ENCODE results near the gene IFIT2.

Gene IFIT2

GRCh38 chr10:89294721-89295239 is 7.1 kb upstream of the IFIT2 start:
- TF ChIP-seq CEBPB (IDR thresholded peaks at IDR 0.05) (0 out of 2 replicates have a peak, but pooled peaks have one; percentile 21), TAF1 (IDR thresholded peaks at IDR 0.05; ENCODE audit: low read depth) (no peak), EP300 (IDR thresholded peaks at IDR 0.05; ENCODE audit: borderline replicate concordance) (no peak), TCF12 (IDR thresholded peaks at IDR 0.05; ENCODE audit: low read depth) (no peak), RAD21 (IDR thresholded peaks at IDR 0.05; ENCODE audit: low read depth) (no peak), CREB1 (IDR thresholded peaks at IDR 0.05; ENCODE audit: low read depth) (no peak), YY1 (IDR thresholded peaks at IDR 0.05; ENCODE audit: low read depth) (no peak), MAX (IDR thresholded peaks at IDR 0.05) (no peak), FOXM1 (IDR thresholded peaks at IDR 0.05; ENCODE audit: borderline replicate concordance, low read depth) (no peak)

- TF ChIP-seq YY1 (IDR thresholded peaks at IDR 0.05; ENCODE audit: low read depth): no peak
- TF ChIP-seq TEAD4 (IDR thresholded peaks at IDR 0.05): peak; percentile 64
- TF ChIP-seq CEBPB (IDR thresholded peaks at IDR 0.05): peak; percentile 92
These were observed 6.2 kb upstream of the IFIT2 start for GRCh38 chr10:89295597-89295996.

- no peak for TF ChIP-seq REST (IDR thresholded peaks at IDR 0.05; ENCODE audit: low read depth)
- TF ChIP-seq CEBPB (IDR thresholded peaks at IDR 0.05): peak; percentile 93
- TF ChIP-seq EGR1 (IDR thresholded peaks at IDR 0.05): no peak
These were observed 5.6 kb upstream of the IFIT2 start for GRCh38 chr10:89296220-89296648.

GRCh38 chr10:89297356-89297755 is 4.5 kb upstream of the IFIT2 start:
- TF ChIP-seq ZBTB7A (IDR thresholded peaks at IDR 0.05; ENCODE audit: low read depth) (no peak), TAF1 (IDR thresholded peaks at IDR 0.05; ENCODE audit: low read depth) (no peak), MAX (IDR thresholded peaks at IDR 0.05) (no peak), EGR1 (IDR thresholded peaks at IDR 0.05) (no peak), TEAD4 (IDR thresholded peaks at IDR 0.05) (no peak), CREB1 (IDR thresholded peaks at IDR 0.05; ENCODE audit: low read depth) (no peak), RAD21 (IDR thresholded peaks at IDR 0.05; ENCODE audit: low read depth) (no peak), REST (IDR thresholded peaks at IDR 0.05; ENCODE audit: low read depth) (no peak), CEBPB (IDR thresholded peaks at IDR 0.05) (no peak), YY1 (IDR thresholded peaks at IDR 0.05; ENCODE audit: low read depth) (no peak), NFIC (IDR thresholded peaks at IDR 0.05) (no peak), TCF12 (IDR thresholded peaks at IDR 0.05; ENCODE audit: low read depth) (no peak), USF1 (IDR thresholded peaks at IDR 0.05) (no peak), EP300 (IDR thresholded peaks at IDR 0.05; ENCODE audit: borderline replicate concordance) (no peak), FOXM1 (IDR thresholded peaks at IDR 0.05; ENCODE audit: borderline replicate concordance, low read depth) (no peak)

- TF ChIP-seq YY1 (IDR thresholded peaks at IDR 0.05; ENCODE audit: low read depth): no peak
- TF ChIP-seq EP300 (IDR thresholded peaks at IDR 0.05; ENCODE audit: borderline replicate concordance): no peak
- no peak for TF ChIP-seq RAD21 (IDR thresholded peaks at IDR 0.05; ENCODE audit: low read depth)
- no peak for TF ChIP-seq CEBPB (IDR thresholded peaks at IDR 0.05)
- TF ChIP-seq ZBTB7A (IDR thresholded peaks at IDR 0.05; ENCODE audit: low read depth): no peak
- no peak for TF ChIP-seq FOXM1 (IDR thresholded peaks at IDR 0.05; ENCODE audit: borderline replicate concordance, low read depth)
- TF ChIP-seq TCF12 (IDR thresholded peaks at IDR 0.05; ENCODE audit: low read depth): no peak
- TF ChIP-seq USF1 (IDR thresholded peaks at IDR 0.05): no peak
- TF ChIP-seq MAX (IDR thresholded peaks at IDR 0.05): no peak
- TF ChIP-seq TAF1 (IDR thresholded peaks at IDR 0.05; ENCODE audit: low read depth): no peak
- no peak for TF ChIP-seq CREB1 (IDR thresholded peaks at IDR 0.05; ENCODE audit: low read depth)
These were observed 4.1 kb upstream of the IFIT2 start for GRCh38 chr10:89297791-89298190.

- no peak for TF ChIP-seq CEBPB (IDR thresholded peaks at IDR 0.05)
- no peak for TF ChIP-seq ZBTB7A (IDR thresholded peaks at IDR 0.05; ENCODE audit: low read depth)
- no peak for TF ChIP-seq YY1 (IDR thresholded peaks at IDR 0.05; ENCODE audit: low read depth)
- no peak for TF ChIP-seq EP300 (IDR thresholded peaks at IDR 0.05; ENCODE audit: borderline replicate concordance)
- no peak for TF ChIP-seq CREB1 (IDR thresholded peaks at IDR 0.05; ENCODE audit: low read depth)
These were observed 2.8 kb upstream of the IFIT2 start for GRCh38 chr10:89299031-89299430.

Measured in Ishikawa (cell line).